GM06990 (cell line): ENCODE measurements around the gene CRADD.
A peak's percentile ranks its signal among the peaks of the same experiment; 100 is the strongest.

Experiments
- DNase-seq: peaks from one replicate; pipeline ENCODE4 v3.0.0-alpha.2; 2011; ENCODE audit not compliant: insufficient read length; ENCODE audit errors: extremely low read depth
- H3K27me3 ChIP-seq: replicated peaks from 2 replicates; pipeline ENCODE4 v1.6.0; 2011; ENCODE audit warnings: low read length; ENCODE audit not compliant: control insufficient read depth, insufficient read depth
- H3K36me3 ChIP-seq: 2 replicates; pipeline ENCODE4 v1.5.1; 2011; ENCODE audit warnings: low read length; ENCODE audit not compliant: control insufficient read depth, insufficient read depth
- H3K4me3 ChIP-seq: replicated peaks from 2 replicates; pipeline ENCODE4 v1.5.1; 2011; ENCODE audit warnings: low read depth, mild to moderate bottlenecking, control low read depth, low read length
- CTCF ChIP-seq: IDR thresholded peaks from 2 replicates; pipeline ENCODE4 v1.5.1; 2011; ENCODE audit warnings: low read length, control low read depth, mild to moderate bottlenecking, inconsistent platforms; ENCODE audit not compliant: insufficient read depth, poor library complexity, severe bottlenecking

The CRADD gene

GRCh38 chr12:93892423-93893268, 215.5 kb downstream of the CRADD start:
- no peak overlapping the region for H3K4me3 ChIP-seq
- DNase-seq = no peak
- H3K27me3 ChIP-seq = no peaks in the 10 kb centered on the region; the same call in none of the 2 replicates
- no peak for TF ChIP-seq CTCF
- no peaks in the 10 kb centered on the region for H3K36me3 ChIP-seq

- Histone ChIP-seq H3K27me3 (no peaks in the 10 kb centered on the region; the same call in none of the 2 replicates), H3K4me3 (no peak overlapping the region), H3K36me3 (no peaks in the 10 kb centered on the region)
- TF ChIP-seq CTCF = no peak
- no peak for DNase-seq
These were observed 217.4 kb downstream of the CRADD start for GRCh38 chr12:93894391-93895088.

- Histone ChIP-seq H3K27me3 (no peaks in the 10 kb centered on the region; the same call in none of the 2 replicates), H3K4me3 (no peak overlapping the region), H3K36me3 (no peaks in the 10 kb centered on the region)
- no peak for DNase-seq
- TF ChIP-seq CTCF = no peak
These were observed 217.9 kb downstream of the CRADD start for GRCh38 chr12:93895089-93895445.

- Histone ChIP-seq H3K27me3 (no peaks in the 10 kb centered on the region; the same call in none of the 2 replicates), H3K36me3 (no peaks in the 10 kb centered on the region), H3K4me3 (no peak overlapping the region)
- no peak for DNase-seq
- peak; percentile 7 for TF ChIP-seq CTCF
These were observed 219.3 kb downstream of the CRADD start for GRCh38 chr12:93896427-93896826.

- no peak overlapping the region for H3K4me3 ChIP-seq
- DNase-seq = no peak
- no peaks in the 10 kb centered on the region; the same call in none of the 2 replicates for H3K27me3 ChIP-seq
- H3K36me3 ChIP-seq = no peaks in the 10 kb centered on the region
- no peak for TF ChIP-seq CTCF
These were observed 219.8 kb downstream of the CRADD start for GRCh38 chr12:93896952-93897351.
